ENCODE results near the gene IL15. TPM values are rescaled to one million over a fixed set of nuclear protein-coding genes. Genes with fewer than 3 reads are reported as not detected.
"Not testable (repeated sequence)": the region's sequence is repeated elsewhere in the genome, so short reads cannot be mapped to it uniquely, and the experiment has no call there.

Gene IL15
- 10 to 100 TPM; 25.3 to 45.8 (median 29.0) TPM for total RNA-seq

GRCh38 chr4:141636082-141636770 is at the start of gene IL15:
IL15 (plus strand) TSS chr4:141636583; CDS start chr4:141719465, 82,882 bp downstream.
- DNase-seq: peak; percentile 90 to 91
- Histone ChIP-seq H3K9me3 (no peaks in the 10 kb centered on the region), H3K27ac (peak within 1 kb of the TSS; percentile 91 to 96 (median 94)), H3K4me3 (replicated peaks in 1 of 3) (peak within 1 kb of the TSS; percentile 59 to 89 (median 86)), H3K4me1 (peaks cover 7 to 14% of the 10 kb centered on the region in 2 donors), H3K27me3 (no peaks in the 10 kb centered on the region), H3K36me3 (no peaks in the 10 kb centered on the region)
- WGBS, 2 donors: 1 to 2% methylated on average over 24 to 43 of the region's 43 CpGs
- TF ChIP-seq POLR2A (IDR thresholded peaks at IDR 0.05): no peak
- no peak for TF ChIP-seq CTCF (IDR thresholded peaks at IDR 0.05)
- intact Hi-C loops (cut with DNase I): no loop called here

GRCh38 chr4:141587897-141588296 is 48.5 kb upstream of the IL15 start:
- H3K36me3 ChIP-seq: no peaks in the 10 kb centered on the region
- no peaks in the 10 kb centered on the region for H3K27me3 ChIP-seq
- no peak overlapping the region for H3K4me3 ChIP-seq (replicated peaks in 1 of 3)
- DNase-seq: no peak
- TF ChIP-seq POLR2A (IDR thresholded peaks at IDR 0.05) (no peak), CTCF (IDR thresholded peaks at IDR 0.05) (no peak)
- no peak overlapping the region for H3K27ac ChIP-seq
- H3K9me3 ChIP-seq: no peaks in the 10 kb centered on the region
- H3K4me1 ChIP-seq: no peaks in the 10 kb centered on the region
- 98% methylated on average over 1 of the region's 1 CpG for WGBS, 2 donors
- intact Hi-C loops (cut with DNase I): no loop called here

GRCh38 chr4:141595531-141595930 is 40.9 kb upstream of the IL15 start:
- Histone ChIP-seq H3K4me3 (replicated peaks in 1 of 3) (no peak overlapping the region), H3K36me3 (no peaks in the 10 kb centered on the region), H3K9me3 (no peaks in the 10 kb centered on the region), H3K4me1 (no peaks in the 10 kb centered on the region), H3K27ac (no peak overlapping the region), H3K27me3 (no peaks in the 10 kb centered on the region)
- TF ChIP-seq CTCF (IDR thresholded peaks at IDR 0.05) (no peak), POLR2A (IDR thresholded peaks at IDR 0.05) (no peak)
- DNase-seq: no peak
- intact Hi-C loops (cut with DNase I): no loop called here

- Histone ChIP-seq H3K36me3 (no peaks in the 10 kb centered on the region), H3K27ac (no peak overlapping the region), H3K4me1 (no peaks in the 10 kb centered on the region), H3K4me3 (replicated peaks in 1 of 3) (no peak overlapping the region), H3K27me3 (no peaks in the 10 kb centered on the region), H3K9me3 (no peaks in the 10 kb centered on the region)
- DNase-seq: no peak
- intact Hi-C loops (cut with DNase I): no loop called here
- WGBS, 2 donors: 76 to 83% methylated on average over 3 of the region's 3 CpGs
- TF ChIP-seq POLR2A (IDR thresholded peaks at IDR 0.05): no peak
- TF ChIP-seq CTCF (IDR thresholded peaks at IDR 0.05): no peak
These were observed 36.5 kb upstream of the IL15 start for GRCh38 chr4:141599853-141600252.

- intact Hi-C loops (cut with DNase I): not testable (repeated sequence)
- 92 to 95% methylated on average over 11 of the region's 11 CpGs for WGBS, 2 donors
These were observed 31.7 kb upstream of the IL15 start for GRCh38 chr4:141604683-141605082.

More at GRCh38 chr4:141604683-141605082, 31.7 kb upstream of the IL15 start:
- H3K27ac ChIP-seq; H3K9me3 ChIP-seq; H3K4me1 ChIP-seq; DNase-seq; H3K27me3 ChIP-seq; H3K4me3 ChIP-seq (replicated peaks in 1 of 3); H3K36me3 ChIP-seq: not testable (repeated sequence)
